ENCODE measurements around the gene ABL1.

Gene ABL1

GRCh38 chr9:130824643-130825350 lies 10.3 kb upstream of the ABL1 start:
- no peak for DNase-seq (ENCODE audit: extremely low read depth in 1 of 2, low read depth in 1 of 2)

DNA sequence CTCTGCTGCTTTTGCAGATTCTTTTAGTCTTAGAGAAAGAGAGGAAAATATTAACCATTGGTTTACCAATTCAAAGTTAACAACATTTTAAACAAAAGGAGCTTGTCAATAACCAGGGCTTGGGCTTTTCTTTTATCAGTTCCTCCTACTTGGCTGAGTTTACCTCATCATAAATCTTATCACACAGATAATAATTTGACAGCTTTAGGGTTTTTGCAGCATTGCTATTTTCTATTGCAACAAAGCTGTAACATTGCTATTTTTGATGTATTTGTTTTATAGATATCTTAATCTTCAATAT lies 9.8 kb upstream of the ABL1 start:
- DNase-seq (ENCODE audit: extremely low read depth in 1 of 2, low read depth in 1 of 2) = no peak

DNA sequence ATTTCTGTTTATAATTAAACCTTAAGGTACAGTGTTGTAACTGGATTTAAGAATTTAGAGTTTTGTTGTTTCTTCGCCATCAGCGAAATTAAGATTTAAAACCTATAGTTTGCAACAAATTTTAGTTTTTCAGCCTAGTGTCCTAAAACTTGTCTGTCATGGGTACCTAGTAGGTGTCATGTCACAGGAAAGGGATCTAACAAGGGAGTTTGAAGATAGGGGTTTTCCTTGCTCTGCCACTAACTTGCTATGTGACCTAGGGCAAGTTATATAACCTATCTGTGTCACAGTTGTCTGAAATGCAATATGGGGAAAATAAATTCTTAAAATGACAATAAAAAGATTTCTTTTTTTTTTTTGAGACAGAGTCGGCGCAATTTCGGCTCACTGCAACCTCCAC lies 9.2 kb upstream of the ABL1 start:
- DNase-seq (ENCODE audit: extremely low read depth in 1 of 2, low read depth in 1 of 2) = no peak

GRCh38 chr9:130829762-130830161 lies 5.3 kb upstream of the ABL1 start:
- no peak for DNase-seq (ENCODE audit: extremely low read depth in 1 of 2, low read depth in 1 of 2)

DNA sequence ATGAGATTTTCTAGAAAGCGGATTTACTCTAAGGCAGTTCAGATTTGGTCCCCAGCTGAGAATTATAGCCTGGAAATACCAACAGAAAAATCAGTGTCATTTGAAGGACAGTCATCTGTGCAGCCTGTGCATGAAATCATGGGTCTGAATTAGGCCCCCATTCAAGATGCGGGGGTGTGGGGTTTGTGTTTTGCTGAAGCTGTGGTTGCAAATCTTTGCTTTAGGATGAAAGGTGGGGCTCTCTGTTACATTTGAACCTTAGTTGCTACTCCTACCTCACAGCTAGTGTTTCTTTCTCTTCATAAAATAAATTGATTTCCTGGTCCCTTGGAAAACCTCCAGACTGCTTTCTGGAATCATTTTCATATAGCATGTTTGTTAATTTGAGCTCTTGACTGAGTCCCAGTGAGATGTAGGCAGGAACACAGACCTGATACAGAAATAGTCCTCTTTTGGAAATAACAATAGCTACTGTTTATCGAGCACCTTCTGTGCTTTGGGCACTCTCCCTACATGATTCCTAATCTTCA lies 4.8 kb upstream of the ABL1 start:
- no peak for DNase-seq (ENCODE audit: extremely low read depth in 1 of 2, low read depth in 1 of 2)

DNA sequence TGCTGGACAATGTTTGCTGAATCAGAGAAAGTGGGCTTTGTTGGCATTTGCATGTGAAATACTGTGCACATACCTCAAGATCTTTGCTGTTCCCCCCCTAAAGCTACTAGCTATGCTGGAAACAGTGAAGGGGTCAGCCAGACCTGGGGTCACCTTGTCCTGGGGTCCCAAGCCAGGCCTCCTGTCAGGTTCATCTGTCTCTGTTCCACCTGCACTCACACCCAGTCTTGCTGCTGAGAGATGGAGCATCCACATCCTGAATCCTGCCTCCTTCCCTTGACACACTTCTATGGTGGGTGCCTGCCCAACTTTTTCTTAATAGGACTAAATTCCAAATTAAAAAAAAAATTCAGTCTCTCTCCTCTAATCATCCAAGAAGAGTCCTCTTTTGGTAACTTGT lies 4.0 kb upstream of the ABL1 start:
- DNase-seq (ENCODE audit: extremely low read depth in 1 of 2, low read depth in 1 of 2) = no peak

GRCh38 chr9:130833031-130833990 lies 1.7 kb upstream of the ABL1 start:
- no peak for DNase-seq (ENCODE audit: extremely low read depth in 1 of 2, low read depth in 1 of 2)

DNA sequence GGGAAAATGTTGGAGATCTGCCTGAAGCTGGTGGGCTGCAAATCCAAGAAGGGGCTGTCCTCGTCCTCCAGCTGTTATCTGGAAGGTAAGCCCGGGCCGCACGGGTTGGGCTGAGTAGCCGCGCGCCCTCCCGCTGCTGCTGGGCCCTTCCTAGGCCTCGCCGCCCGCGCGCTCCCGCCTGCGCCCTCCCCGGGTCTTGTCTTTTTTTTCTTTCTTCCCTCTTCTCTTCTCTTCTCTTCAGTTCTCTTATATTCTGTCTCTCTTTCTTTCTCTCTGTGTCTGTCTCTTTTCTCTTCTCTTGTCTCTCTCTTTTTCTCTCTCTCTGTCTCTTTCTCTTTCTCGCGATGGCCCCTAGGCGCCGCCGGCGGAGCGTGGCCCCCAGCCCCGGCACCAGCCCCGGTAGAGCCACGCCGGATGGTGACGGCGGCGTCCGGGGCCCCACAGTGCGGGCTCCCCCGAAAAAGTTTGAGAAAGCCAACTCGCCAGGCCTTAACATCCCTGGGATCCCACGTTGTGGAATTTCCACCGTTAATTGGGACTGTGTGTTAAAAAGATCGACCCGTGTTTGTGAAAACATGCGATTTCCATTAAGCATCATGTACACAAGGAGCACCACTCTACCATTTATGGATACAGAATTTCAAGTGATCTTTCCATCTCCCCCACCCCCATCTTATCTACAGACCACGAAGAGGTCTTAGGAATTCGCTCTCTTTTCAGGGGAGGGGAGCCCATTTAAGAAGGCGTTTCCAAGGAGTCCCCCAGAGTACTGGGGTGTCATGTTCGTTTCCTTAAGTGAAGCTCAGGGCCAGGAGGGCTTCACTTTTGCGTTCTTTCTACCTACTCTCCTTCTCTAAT lies 616 bp downstream of the ABL1 start:
- peak in 1 of 2 donors; percentile 14 for DNase-seq (ENCODE audit: extremely low read depth in 1 of 2, low read depth in 1 of 2)

- DNase-seq (ENCODE audit: extremely low read depth in 1 of 2, low read depth in 1 of 2) = no peak
Observed at GRCh38 chr9:130837002-130837511, 2.0 kb downstream of the ABL1 start.

DNA sequence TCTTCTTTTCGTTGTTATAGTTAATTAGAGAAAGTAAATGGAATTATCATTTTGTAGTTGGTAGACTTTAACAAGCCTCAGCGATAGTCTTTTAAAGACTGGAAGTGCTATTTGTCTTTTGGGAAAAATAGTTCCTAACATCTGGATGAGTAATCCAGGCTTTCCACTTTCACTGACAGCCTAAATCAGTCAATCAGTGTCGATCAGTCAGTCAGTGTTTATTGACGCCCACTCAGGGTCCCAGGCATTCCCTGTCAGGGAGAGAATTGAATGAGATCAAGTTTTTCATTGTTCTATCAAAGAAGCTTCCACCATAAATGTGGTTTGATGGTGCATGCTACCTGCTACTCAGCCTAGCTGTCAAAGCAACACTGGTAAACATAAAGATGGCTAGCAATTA lies 2.6 kb downstream of the ABL1 start:
- no peak for DNase-seq (ENCODE audit: extremely low read depth in 1 of 2, low read depth in 1 of 2)

- DNase-seq (ENCODE audit: extremely low read depth in 1 of 2, low read depth in 1 of 2) = no peak
Observed at GRCh38 chr9:130839132-130840111, 4.4 kb downstream of the ABL1 start.

DNA sequence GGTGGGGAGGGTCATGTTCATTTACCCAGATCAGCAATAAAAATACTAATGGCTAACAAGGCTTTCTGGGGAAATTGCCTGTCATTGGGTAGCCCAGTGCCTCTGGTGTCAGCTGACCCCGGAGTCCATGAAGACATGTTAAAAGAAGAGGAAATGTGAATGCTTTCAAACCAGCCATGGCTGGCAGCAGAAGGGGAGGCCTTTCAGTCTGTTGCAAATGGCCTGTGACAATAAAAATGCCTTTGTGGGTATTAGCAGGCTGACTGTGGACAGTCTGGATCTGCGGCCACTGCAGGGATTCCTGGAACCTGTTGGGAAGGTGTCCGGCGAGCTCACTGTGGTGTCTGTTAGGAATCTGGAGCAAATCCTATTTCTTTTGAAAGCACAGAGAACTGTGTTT lies 7.5 kb downstream of the ABL1 start:
- DNase-seq (ENCODE audit: extremely low read depth in 1 of 2, low read depth in 1 of 2) = no peak

DNA sequence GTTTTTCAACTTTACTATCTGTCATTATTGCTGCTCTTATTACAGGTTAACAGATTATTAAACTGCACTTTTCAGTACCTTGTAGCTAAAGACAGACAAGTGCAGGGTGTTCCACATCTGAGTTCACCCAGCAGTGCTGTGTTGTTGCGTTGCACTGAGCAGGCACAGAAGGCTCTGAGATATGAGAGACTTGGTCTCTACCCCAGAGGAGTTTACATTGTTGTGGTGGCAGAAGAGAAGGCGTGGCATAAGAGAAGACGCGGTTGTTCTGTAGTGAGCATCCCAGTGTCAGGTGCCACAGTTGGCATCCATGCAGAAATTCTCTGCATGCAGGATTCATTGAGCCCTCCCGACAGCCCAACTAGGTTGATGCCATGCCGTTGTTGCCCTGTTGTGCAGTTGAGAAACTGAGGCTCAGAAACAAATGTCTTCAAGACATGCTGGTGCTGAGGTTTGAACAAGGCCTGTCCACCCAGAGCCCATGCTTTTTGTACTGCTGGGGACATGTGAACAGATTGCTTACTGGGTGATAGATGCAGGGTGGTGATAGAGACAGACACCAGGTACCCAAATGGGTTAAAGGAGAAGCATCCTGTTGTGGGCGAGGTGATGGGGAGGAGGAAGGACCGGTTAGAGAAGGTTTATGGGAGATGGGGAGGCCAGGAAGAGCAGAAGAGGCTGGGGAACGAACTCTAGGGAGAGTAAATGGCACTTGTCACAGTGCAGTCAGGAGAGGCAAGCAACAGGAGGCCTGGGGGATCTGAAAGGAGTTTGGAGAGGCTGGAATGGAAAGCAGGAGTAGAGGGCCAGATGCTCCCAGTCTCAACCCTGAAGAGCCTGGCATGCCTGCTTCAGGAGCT lies 8.2 kb downstream of the ABL1 start:
- no peak for DNase-seq (ENCODE audit: extremely low read depth in 1 of 2, low read depth in 1 of 2)

DNA sequence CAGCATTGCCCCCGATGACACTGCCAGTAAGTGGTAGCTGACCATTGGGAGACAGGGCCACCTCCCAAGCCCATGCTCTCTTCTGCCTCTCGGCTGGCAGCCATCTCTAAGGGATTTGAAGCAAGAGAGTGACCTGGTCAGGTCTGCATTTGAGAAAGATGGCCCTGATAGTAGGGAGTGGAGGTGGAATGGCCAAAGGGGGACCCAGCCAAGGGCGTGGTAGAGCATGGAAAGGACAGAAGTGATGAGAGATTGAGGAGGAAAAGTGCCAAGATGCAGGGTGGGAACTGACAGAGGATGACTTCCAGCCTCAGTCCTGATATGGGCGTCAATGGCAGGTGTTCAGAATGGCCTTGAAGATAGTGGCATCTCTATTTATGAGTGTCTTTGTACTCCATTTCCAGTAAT lies 9.0 kb downstream of the ABL1 start:
- DNase-seq (ENCODE audit: extremely low read depth in 1 of 2, low read depth in 1 of 2) = no peak

GRCh38 chr9:130845254-130845653 lies 10.2 kb downstream of the ABL1 start:
- no peak for DNase-seq (ENCODE audit: extremely low read depth in 1 of 2, low read depth in 1 of 2)

DNA sequence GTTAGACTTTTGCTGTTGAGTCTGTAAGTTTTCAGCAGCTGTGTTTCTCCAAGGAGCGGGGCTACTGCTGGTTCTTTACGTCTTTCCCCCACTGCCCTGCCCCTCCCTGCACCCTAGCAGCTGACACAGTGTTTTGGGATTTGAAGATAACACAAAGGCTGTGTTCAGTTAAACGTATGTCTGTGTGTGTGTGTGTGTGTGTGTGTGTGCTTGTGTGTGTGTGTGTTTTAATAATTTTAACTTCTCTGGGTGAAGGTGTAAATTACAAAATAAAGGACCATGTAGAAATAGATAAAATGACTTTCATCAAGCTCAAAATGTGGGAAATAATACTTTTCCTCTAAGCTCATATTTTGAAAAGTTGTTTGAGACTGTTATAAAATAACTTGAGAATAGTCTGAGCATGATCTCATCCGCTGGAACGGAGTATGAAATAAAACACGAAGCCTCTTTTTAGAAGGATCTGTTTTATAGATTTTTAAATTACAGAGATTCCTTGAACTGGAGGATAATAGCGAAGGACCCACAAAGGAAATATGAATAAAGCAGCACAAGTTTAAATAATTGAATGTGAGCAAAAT lies 10.9 kb downstream of the ABL1 start:
- DNase-seq (ENCODE audit: extremely low read depth in 1 of 2, low read depth in 1 of 2) = no peak

DNA sequence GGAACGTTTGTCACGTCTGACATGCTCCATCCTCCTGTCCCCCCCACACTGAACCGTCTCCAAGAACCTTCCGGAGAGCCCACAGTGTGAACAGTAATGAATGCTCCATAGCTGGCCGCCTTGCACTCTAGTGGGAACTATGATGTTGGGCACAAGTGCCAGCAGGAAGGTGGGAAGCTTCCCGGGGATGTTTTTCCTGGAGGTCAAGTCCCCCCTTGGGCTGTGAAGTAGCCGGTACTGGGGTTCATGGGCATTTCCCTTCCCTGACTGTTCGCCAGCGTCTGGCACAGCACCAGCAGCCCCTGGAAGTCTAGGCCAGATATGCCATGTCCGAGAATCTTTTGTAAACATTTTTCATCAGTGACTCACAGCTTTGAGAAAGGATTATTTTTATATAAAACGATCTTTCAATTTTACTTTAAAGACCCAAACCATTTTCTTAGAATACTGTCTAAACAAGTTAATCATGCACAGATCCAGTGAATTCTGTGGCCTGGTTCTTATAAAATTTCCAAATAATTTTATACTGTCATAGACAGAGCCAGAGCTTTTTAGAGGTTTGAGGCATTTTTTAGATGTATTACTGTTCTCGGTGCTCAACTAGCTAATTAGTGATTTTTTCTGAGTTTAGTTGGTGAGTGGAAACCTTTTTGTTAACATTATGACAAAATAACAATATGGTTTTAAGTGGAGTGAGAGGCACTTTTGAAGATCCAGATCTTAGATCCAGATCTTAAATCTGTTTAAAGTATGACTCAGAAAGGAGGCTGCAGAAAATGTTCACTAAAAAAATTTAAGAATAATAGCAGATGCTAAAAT lies 11.6 kb downstream of the ABL1 start:
- DNase-seq (ENCODE audit: extremely low read depth in 1 of 2, low read depth in 1 of 2) = no peak

Data from stimulated activated CD8-positive, alpha-beta memory T cell treated with anti-CD3 and anti-CD28 coated beads, Interleukin-7, amount 100 ng/mL, for 48 hours (primary cell).